Transverse colon (tissue), 4 donors: ENCODE measurements around the gene HEPH. TPM values are rescaled to one million over a fixed set of nuclear protein-coding genes. Genes with fewer than 3 reads are reported as not detected.

ENCODE experiments used
- DNase-seq: peaks from one replicate; pipeline ENCODE4 v3.0.0-alpha.2; 2019
- H3K27ac ChIP-seq, 4 donors: fragments of 200-600 bp; sonication (generic); 2 replicates each; pipeline ENCODE4 v1.5.1; 2016 to 2018; ENCODE audit warnings: inconsistent platforms in 4 of 4
- H3K27me3 ChIP-seq: fragments of 200-600 bp; sonication (generic); 2 replicates; pipeline ENCODE4 v1.5.1; 2017; ENCODE audit warnings: inconsistent platforms
- H3K36me3 ChIP-seq, 4 donors: fragments of 200-600 bp; sonication (generic); 2 replicates each; pipeline ENCODE4 v1.5.1; 2017 to 2019; ENCODE audit warnings: inconsistent platforms in 4 of 4
- H3K4me1 ChIP-seq, 4 donors: fragments of 200-600 bp; sonication (generic); 2 replicates each; pipeline ENCODE4 v1.5.1; 2017 to 2020; ENCODE audit warnings: inconsistent platforms in 4 of 4
- H3K4me3 ChIP-seq, 4 donors: fragments of 200-600 bp; sonication (generic); 1 replicate in 1 of 4; 2 replicates in 3 of 4; pipeline versions ENCODE4 v1.5.1 to v1.6.1; 2017 to 2019; ENCODE audit warnings: inconsistent platforms in 4 of 4
- H3K9me3 ChIP-seq, 2 donors: fragments of 200-600 bp; sonication (generic); 2 replicates each; pipeline ENCODE4 v1.5.1; 2017 to 2019; ENCODE audit warnings: inconsistent platforms in 2 of 2
- EP300 ChIP-seq: sonication (generic); formaldehyde crosslinking; IDR thresholded peaks from one replicate; pipeline ENCODE4 v1.6.1; 2017; ENCODE audit warnings: antibody characterized with exemption, low read depth
- POLR2A ChIP-seq: fragments of 450-650 bp; IDR thresholded peaks from one replicate; pipeline ENCODE4 v1.6.1; 2016; ENCODE audit warnings: antibody characterized with exemption, mild to moderate bottlenecking, moderate library complexity
- POLR2AphosphoS5 ChIP-seq, 3 donors: sonication (generic); formaldehyde crosslinking; IDR thresholded peaks; one replicate each; pipeline ENCODE4 v1.6.1; 2016; ENCODE audit warnings: antibody characterized with exemption in 3 of 3
- WGBS, 2 donors: methylation state at CpG; one replicate each; pipeline ENCODE4 v1.1.5; 2018; ENCODE audit warnings: low coverage in 1 of 2; 5-methylcytosine and 5-hydroxymethylcytosine counted together
- in situ Hi-C, 4 donors: fragments of 200-750 bp; cut with MboI; loops; one replicate each; pipeline versions ENCODE4 v1.15.0 to v1.15.1; 2017; ENCODE audit warnings: low sequenced_read_pairs in 3 of 4, low pct_ligation_motif_present in 1 of 4, low pct_unique_long_range_greater_than_20kb in 1 of 4
- intact Hi-C: fragments of 100-400 bp; cut with DNase I; formaldehyde crosslinking; loops from one replicate; pipeline ENCODE4 v1.15.1; 2023; ENCODE audit warnings: low total_unique reads
- total RNA-seq, 4 donors: library from RNA; depleted of rRNA; stranded (reverse); fragments of >200 nt; gene quantifications; one replicate each; pipeline ENCODE4 v1.1.0, GENCODE V29; 2016
- TF ChIP-seq, protein P1 (sequence below), 5 experiments: fragments of 200-600 bp in 3 of 5; fragments of 450-650 bp in 2 of 5; sonication (generic) in 3 of 5; IDR thresholded peaks; 1 replicate in 2 of 5; 2 replicates in 3 of 5; pipeline ENCODE4 v1.5.1; 2016 to 2017; ENCODE audit warnings: antibody characterized with exemption in 5 of 5, inconsistent platforms in 3 of 5, mild to moderate bottlenecking in 2 of 5, moderate library complexity in 1 of 5

Gene HEPH
- total RNA-seq, 4 donors from 2014 or later, result 114 to 205 (median 155) TPM

- H3K27me3 ChIP-seq, result no peaks in the 10 kb centered on the region
- H3K27ac ChIP-seq, result peak overlapping the region; percentile 72 to 82 (median 80)
- no peaks in the 10 kb centered on the region for H3K36me3 ChIP-seq
- WGBS, 2 donors, result 61% methylated on average over 1 of the region's 1 CpG; no CpG with 5 or more reads in 1 of the 2 donors
- intact Hi-C loops (no loop called here), in situ Hi-C loops (no loop called here)
- H3K4me3 ChIP-seq, result peak overlapping the region in 3 of 4 donors; percentile 34 to 56 (median 36)
- no peaks in the 10 kb centered on the region for H3K9me3 ChIP-seq
- DNase-seq, result no peak
- no peak for TF ChIP-seq EP300
- TF ChIP-seq POLR2AphosphoS5 (IDR thresholded peaks at IDR 0.05), result no peak
- no peak for TF ChIP-seq POLR2A
- TF ChIP-seq, protein P1, sequence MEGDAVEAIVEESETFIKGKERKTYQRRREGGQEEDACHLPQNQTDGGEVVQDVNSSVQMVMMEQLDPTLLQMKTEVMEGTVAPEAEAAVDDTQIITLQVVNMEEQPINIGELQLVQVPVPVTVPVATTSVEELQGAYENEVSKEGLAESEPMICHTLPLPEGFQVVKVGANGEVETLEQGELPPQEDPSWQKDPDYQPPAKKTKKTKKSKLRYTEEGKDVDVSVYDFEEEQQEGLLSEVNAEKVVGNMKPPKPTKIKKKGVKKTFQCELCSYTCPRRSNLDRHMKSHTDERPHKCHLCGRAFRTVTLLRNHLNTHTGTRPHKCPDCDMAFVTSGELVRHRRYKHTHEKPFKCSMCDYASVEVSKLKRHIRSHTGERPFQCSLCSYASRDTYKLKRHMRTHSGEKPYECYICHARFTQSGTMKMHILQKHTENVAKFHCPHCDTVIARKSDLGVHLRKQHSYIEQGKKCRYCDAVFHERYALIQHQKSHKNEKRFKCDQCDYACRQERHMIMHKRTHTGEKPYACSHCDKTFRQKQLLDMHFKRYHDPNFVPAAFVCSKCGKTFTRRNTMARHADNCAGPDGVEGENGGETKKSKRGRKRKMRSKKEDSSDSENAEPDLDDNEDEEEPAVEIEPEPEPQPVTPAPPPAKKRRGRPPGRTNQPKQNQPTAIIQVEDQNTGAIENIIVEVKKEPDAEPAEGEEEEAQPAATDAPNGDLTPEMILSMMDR (IDR thresholded peaks at IDR 0.05), result no peak
- H3K4me1 ChIP-seq, result peaks cover 0 to 18% (median 0%) of the 10 kb centered on the region in 4 donors
These were observed 600 bp upstream of the HEPH start for GRCh38 chrX:66163447-66163846.

GRCh38 chrX:66164470-66164869 is 423 bp downstream of the HEPH start:
- H3K4me3 ChIP-seq, result peak overlapping the region in 3 of 4 donors; percentile 34 to 56 (median 36)
- no peaks in the 10 kb centered on the region for H3K9me3 ChIP-seq
- TF ChIP-seq POLR2A (no peak), EP300 (no peak), POLR2AphosphoS5 (IDR thresholded peaks at IDR 0.05) (no peak)
- TF ChIP-seq, protein P1 (IDR thresholded peaks at IDR 0.05), result no peak
- in situ Hi-C loops (no loop called here), intact Hi-C loops (no loop called here)
- H3K4me1 ChIP-seq, result peaks cover 0 to 19% (median 0%) of the 10 kb centered on the region in 4 donors
- H3K27ac ChIP-seq, result peak overlapping the region; percentile 72 to 82 (median 80)
- DNase-seq, result no peak
- WGBS, 2 donors, result 0 to 39% methylated on average over 1 to 3 of the region's 3 CpGs
- H3K36me3 ChIP-seq, result no peaks in the 10 kb centered on the region
- H3K27me3 ChIP-seq, result no peaks in the 10 kb centered on the region

DNA sequence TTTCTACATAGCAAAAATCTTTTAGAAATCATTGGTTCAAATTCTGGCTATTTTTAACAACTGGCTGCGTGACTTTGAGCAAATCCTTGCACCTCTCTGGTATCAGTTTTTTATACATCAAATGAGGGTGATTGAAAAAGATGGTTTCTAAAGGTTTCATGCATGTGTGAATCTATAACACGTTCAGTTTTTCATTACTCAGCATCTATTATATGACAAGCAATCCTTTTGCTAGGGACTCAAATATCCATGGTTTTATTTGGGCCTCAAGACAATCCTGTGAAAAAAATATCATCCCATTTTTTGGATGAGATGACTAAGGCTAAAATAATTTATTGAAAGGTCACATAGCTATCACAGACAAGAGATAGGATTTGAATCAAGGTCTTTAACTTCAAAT is 884 bp downstream of the HEPH start:
- WGBS, 2 donors, result 40% methylated on average over 2 of the region's 2 CpGs; no CpG with 5 or more reads in 1 of the 2 donors
- Histone ChIP-seq H3K4me1 (peaks cover 0 to 19% (median 0%) of the 10 kb centered on the region in 4 donors), H3K27ac (peak overlapping the region; percentile 72 to 82 (median 80)), H3K27me3 (no peaks in the 10 kb centered on the region), H3K4me3 (peak overlapping the region in 3 of 4 donors; percentile 34 to 56 (median 36)), H3K9me3 (no peaks in the 10 kb centered on the region), H3K36me3 (no peaks in the 10 kb centered on the region)
- intact Hi-C loops, result no loop called here
- in situ Hi-C loops, result no loop called here
- TF ChIP-seq POLR2A, result no peak
- TF ChIP-seq POLR2AphosphoS5 (IDR thresholded peaks at IDR 0.05), result no peak
- no peak for DNase-seq

GRCh38 chrX:66166671-66167070 is 2.6 kb downstream of the HEPH start:
- peaks cover 0 to 19% (median 0%) of the 10 kb centered on the region in 4 donors for H3K4me1 ChIP-seq
- peak overlapping the region in 1 of 4 donors; percentile 56 for H3K4me3 ChIP-seq
- in situ Hi-C loops (no loop called here), intact Hi-C loops (no loop called here)
- TF ChIP-seq POLR2AphosphoS5 (IDR thresholded peaks at IDR 0.05), result no peak
- TF ChIP-seq, protein P1 (IDR thresholded peaks at IDR 0.05), result no peak
- no peak for TF ChIP-seq POLR2A
- no peak for TF ChIP-seq EP300
- H3K9me3 ChIP-seq, result no peaks in the 10 kb centered on the region
- peak overlapping the region; percentile 72 to 82 (median 80) for H3K27ac ChIP-seq
- no peaks in the 10 kb centered on the region for H3K36me3 ChIP-seq
- no peak for DNase-seq
- H3K27me3 ChIP-seq, result no peaks in the 10 kb centered on the region

- in situ Hi-C loops, result no loop called here
- no peaks in the 10 kb centered on the region for H3K36me3 ChIP-seq
- 48% methylated on average over 2 of the region's 2 CpGs; no CpG with 5 or more reads in 1 of the 2 donors for WGBS, 2 donors
- H3K27me3 ChIP-seq, result no peaks in the 10 kb centered on the region
- intact Hi-C loops, result no loop called here
- H3K4me3 ChIP-seq, result peak overlapping the region in 1 of 4 donors; percentile 9
- H3K4me1 ChIP-seq, result peaks cover 0 to 19% (median 0%) of the 10 kb centered on the region in 4 donors
- H3K27ac ChIP-seq, result peak overlapping the region; percentile 70 to 80 (median 76)
- H3K9me3 ChIP-seq, result no peaks in the 10 kb centered on the region
- DNase-seq, result no peak
- TF ChIP-seq POLR2AphosphoS5 (IDR thresholded peaks at IDR 0.05) (peak in 1 of 3 donors; percentile 20), POLR2A (no peak)
These were observed 3.4 kb downstream of the HEPH start for GRCh38 chrX:66167431-66167830.
